ENCODE data around the gene SYS1. TPM values are rescaled to one million over a fixed set of nuclear protein-coding genes. Genes with fewer than 3 reads are reported as not detected.

The SYS1 gene
- total and polyA plus RNA-seq, 2 of the 8 experiments (the other 6 are each of a cell fraction or from before 2014, with no cell fraction given), result 19.6 to 50.8 TPM

- Histone ChIP-seq H2BK15ac (ENCODE audit: low read length) (no peak overlapping the region), H3K36me3 (ENCODE audit: control insufficient read depth in 2 of 4, insufficient read depth in 4 of 4, low read length in 3 of 4) (no peaks in the 10 kb centered on the region), H4K8ac (ENCODE audit: extremely low read depth, insufficient read depth, low read length) (no peak overlapping the region), H2BK5ac (ENCODE audit: low read depth, low read length) (no peak overlapping the region), H3K79me1 (ENCODE audit: low read depth, low read length) (no peaks in the 10 kb centered on the region), H3K27ac (ENCODE audit: low read depth, low read length) (no peak overlapping the region), H3K56ac (replicated peaks; ENCODE audit: insufficient read length, low read depth, low read length) (no peak overlapping the region), H4K91ac (replicated peaks; ENCODE audit: insufficient read length, low read length) (no peak overlapping the region), H3K4ac (replicated peaks; ENCODE audit: insufficient read length, low read depth, low read length) (no peak overlapping the region), H3K4me3 (ENCODE audit: extremely low read depth in 1 of 4, insufficient read depth in 2 of 4, low read depth in 3 of 4, low read length in 4 of 4) (no peak overlapping the region), H3K4me1 (replicated peaks in 1 of 4; ENCODE audit: control insufficient read depth in 3 of 4, insufficient read depth in 4 of 4, low read length in 3 of 4) (peaks cover 0 to 21% (median 10%) of the 10 kb centered on the region in 4 experiments; a peak in 6 of 7 replicates), H4K5ac (ENCODE audit: insufficient read length, low read depth, low read length) (no peak overlapping the region), H3K9me3 (ENCODE audit: insufficient read depth in 2 of 2, low read depth in 1 of 2, low read length in 1 of 2) (no peaks in the 10 kb centered on the region), H2AFZ (ENCODE audit: low read length) (no peak overlapping the region), H2AK5ac (ENCODE audit: low read depth, low read length) (no peak overlapping the region), H3K4me2 (ENCODE audit: insufficient read depth in 1 of 2, low read depth in 2 of 2, low read length in 2 of 2) (no peak overlapping the region), H3K18ac (ENCODE audit: extremely low read depth, low read length) (no peak overlapping the region), H2BK20ac (ENCODE audit: low read length) (no peak overlapping the region), H3K14ac (ENCODE audit: insufficient read length) (no peak overlapping the region), H3K79me2 (ENCODE audit: control insufficient read depth in 1 of 2, insufficient read depth in 2 of 2, low read length in 2 of 2) (no peaks in the 10 kb centered on the region), H3K9ac (replicated peaks in 1 of 4; ENCODE audit: extremely low read depth in 1 of 4, low read depth in 3 of 4, low read length in 3 of 4) (no peak overlapping the region), H4K20me1 (replicated peaks in 1 of 2; ENCODE audit: control insufficient read depth in 1 of 2, insufficient read depth in 2 of 2, low read length in 2 of 2) (no peaks in the 10 kb centered on the region), H2BK12ac (ENCODE audit: low read depth, low read length) (no peak overlapping the region), H2BK120ac (replicated peaks; ENCODE audit: low read depth, low read length) (no peak overlapping the region), H3K27me3 (replicated peaks in 1 of 4; ENCODE audit: control insufficient read depth in 3 of 4, extremely low read depth in 1 of 4, insufficient read depth in 3 of 4, low read length in 3 of 4) (peaks cover 0 to 12% (median 9%) of the 10 kb centered on the region in 4 experiments; a peak in 3 of 7 replicates), H3K23me2 (ENCODE audit: low read depth, low read length) (peaks cover 5% of the 10 kb centered on the region), H3K23ac (ENCODE audit: insufficient read length) (no peak overlapping the region)
- DNase-seq (ENCODE audit: low read depth in 1 of 2, low spot score in 2 of 2) (no peak), FAIRE-seq (no peak)
- CTCF ChIA-PET (ENCODE audit: partially characterized antibody), result interaction anchor here (0.5 to 11.9 kb wide), 10 partner anchors 11 to 421 kb away, joined by 3 to 186 read pairs (median 46); partner anchors contain the start of genes DBNDD2 and SYS1
- WGBS, 2 experiments (ENCODE audit: extremely low coverage in 1 of 2, insufficient coverage in 1 of 2, insufficient read length in 1 of 2, insufficient replicate concordance in 2 of 2, low coverage in 1 of 2, low lambda C conversion rate in 2 of 2, missing lambda C conversion rate in 1 of 2), result 84% methylated on average over 11 of the region's 11 CpGs; no CpG with 5 or more reads in 1 of the 2 experiments
- TF ChIP-seq RNF2 (IDR thresholded peaks at IDR 0.05; ENCODE audit: borderline replicate concordance, low read depth, low read length, missing control alignments, poor library complexity, severe bottlenecking) (no peak), BCL11A (IDR thresholded peaks at IDR 0.05; ENCODE audit: low read depth in 2 of 2, low read length in 2 of 2) (no peak)
- POLR2A ChIA-PET (ENCODE audit: partially characterized antibody), result interaction anchor here (0.9 to 2.8 kb wide), 3 partner anchors 28 to 34 kb away, joined by 3 to 6 read pairs (median 4); no protein-coding TSS in a partner anchor
Observed at GRCh38 chr20:45377269-45377668, 14.3 kb downstream of the SYS1 start.

Data from H1 (cell line).